Mucosa of descending colon (tissue), 3 donors: ENCODE data around the gene CDC42EP5. TPM values are rescaled to one million over a fixed set of nuclear protein-coding genes. Genes with fewer than 3 reads are reported as not detected.

ENCODE experiments used
- ATAC-seq: fragments of 200-7000 bp; cut with Tn5 transposase; one replicate; pipeline ENCODE4 v1.9.1; 2020; ENCODE audit warnings: mild to moderate bottlenecking, moderate library complexity
- DNase-seq, 3 donors: peaks; one replicate each; pipeline ENCODE4 v3.0.0-alpha.2; 2020
- H3K36me3 ChIP-seq: fragments of 200-600 bp; one replicate; pipeline ENCODE4 v1.8.0; 2021; ENCODE audit warnings: low read depth, mild to moderate bottlenecking
- H3K4me1 ChIP-seq: fragments of 200-600 bp; one replicate; pipeline ENCODE4 v1.8.0; 2021; ENCODE audit warnings: low read depth, mild to moderate bottlenecking
- H3K4me3 ChIP-seq: fragments of 200-600 bp; one replicate; pipeline ENCODE4 v1.8.0; 2021; ENCODE audit warnings: mild to moderate bottlenecking
- H3K9me3 ChIP-seq: fragments of 200-600 bp; one replicate; pipeline ENCODE4 v1.8.0; 2021; ENCODE audit warnings: mild to moderate bottlenecking
- CTCF ChIP-seq: fragments of 200-600 bp; IDR thresholded peaks from one replicate; pipeline ENCODE4 v1.8.0; 2022; ENCODE audit warnings: antibody characterized with exemption, mild to moderate bottlenecking
- intact Hi-C, 2 donors: fragments of 100-400 bp; cut with DNase I in 1 of 2; cut with micrococcal nuclease in 1 of 2; formaldehyde crosslinking; loops; one replicate each; pipeline versions ENCODE4 v1.11.0 to v1.11.1; 2022; cut with DNase I, micrococcal nuclease
- total RNA-seq, 3 donors: library from RNA; stranded (reverse); fragmentation: NEBNext Ultra II Directional in 2 of 3; extraction: Animal tissue kit (Norgen Biotek cat#: 25700) in 2 of 3; gene quantifications; one replicate each; pipeline versions ENCODE4 v1.2.1 to v1.2.4, GENCODE V29; 2021 to 2023
- donor health status: DM: no; HTN: no; CAD: no; lungs with moderate emphysema.
- donor health status: DM: no; HTN: no; CAD: no.
- donor health status: DM: no; HTN: yes; CAD: no.

CDC42EP5 gene
- total RNA-seq, 3 donors from 2014 or later: 130 to 446 (median 319) TPM

DNA sequence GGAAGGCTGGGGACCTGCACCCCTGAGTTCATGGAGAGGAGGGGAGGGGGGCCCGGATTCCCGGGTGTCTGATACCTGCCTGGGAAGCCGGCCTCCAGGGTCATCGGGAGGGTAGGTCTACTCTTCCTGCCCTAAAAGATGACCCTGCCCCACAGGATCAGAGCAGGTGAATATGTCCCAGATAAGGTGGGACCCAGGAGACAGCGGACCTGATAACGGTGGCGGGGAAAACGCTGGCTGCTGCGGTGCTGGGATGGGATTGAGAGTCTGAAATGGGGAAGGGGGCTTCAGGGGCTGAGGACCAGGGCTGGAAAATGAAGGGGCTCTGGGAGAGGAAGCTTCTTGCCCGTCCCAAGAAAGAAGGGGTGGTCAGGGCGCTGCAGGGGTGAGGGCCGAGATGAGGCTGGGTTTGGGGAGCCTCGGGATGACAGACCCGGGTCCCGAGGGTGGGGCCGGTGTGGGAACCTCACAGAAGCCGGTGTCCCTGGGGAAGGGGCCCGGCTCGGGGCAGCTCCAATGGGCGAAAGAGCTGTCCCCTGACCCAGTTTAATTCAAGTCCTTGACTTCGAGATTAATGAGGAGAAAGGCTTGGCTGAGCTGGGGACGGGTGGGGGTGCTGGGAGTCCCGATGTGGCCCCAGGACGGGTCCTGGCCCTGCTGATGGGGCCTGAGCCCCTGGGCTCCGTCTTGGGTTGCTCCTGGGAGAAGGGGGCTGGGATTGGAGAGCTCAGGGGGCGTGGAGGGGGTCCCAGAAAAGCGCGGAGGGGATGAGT lies 57.0 kb downstream of the CDC42EP5 start:
- TF ChIP-seq CTCF: no peak
- ATAC-seq (no peak), DNase-seq (no peak)
- no peaks in the 10 kb centered on the region for H3K36me3 ChIP-seq
- H3K9me3 ChIP-seq: no peaks in the 10 kb centered on the region
- no peaks in the 10 kb centered on the region for H3K4me1 ChIP-seq
- no peak overlapping the region for H3K4me3 ChIP-seq
- intact Hi-C loops: no loop called here

DNA sequence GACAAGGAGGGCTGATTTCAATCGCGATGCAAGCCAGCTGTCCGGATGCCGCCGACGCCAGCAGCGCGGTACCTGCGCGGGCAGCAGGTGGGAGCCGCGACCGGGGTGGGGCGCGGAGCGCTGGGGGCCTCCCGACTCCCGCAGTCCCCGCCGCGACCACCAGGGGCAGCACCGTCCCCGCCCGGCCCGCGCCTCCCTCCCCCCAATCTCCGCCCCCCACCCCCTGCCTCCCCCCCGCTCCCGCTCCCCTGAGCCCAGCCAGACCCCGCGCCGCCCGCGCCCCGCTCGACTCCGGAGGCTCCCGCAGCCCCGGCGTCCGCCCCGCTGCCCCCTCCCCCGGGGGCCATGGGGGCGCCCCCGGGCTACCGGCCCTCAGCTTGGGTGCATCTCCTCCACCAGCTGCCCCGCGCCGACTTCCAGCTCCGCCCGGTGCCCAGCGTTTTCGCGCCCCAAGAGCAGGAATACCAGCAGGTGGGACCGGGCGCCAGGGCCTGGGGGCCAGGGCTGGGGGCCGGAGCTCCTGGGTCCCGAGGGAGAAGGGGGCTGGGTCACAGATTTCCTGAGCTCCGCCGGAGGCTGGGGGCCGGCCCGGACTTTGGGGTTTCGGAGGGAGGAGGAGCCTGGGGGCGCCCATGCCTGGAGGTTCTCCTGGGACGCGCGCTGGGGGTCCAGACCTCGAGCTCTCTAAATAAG lies 57.7 kb downstream of the CDC42EP5 start, which contains the start of gene TTYH1:
Gene TTYH1, plus strand, starts transcription at position 257 of the 693 bp plus-strand sequence. Its CDS starts 89 bp downstream, at position 346.
- Histone ChIP-seq H3K9me3 (no peaks in the 10 kb centered on the region), H3K36me3 (no peaks in the 10 kb centered on the region), H3K4me3 (no peak within 1 kb of the TSS), H3K4me1 (no peaks in the 10 kb centered on the region)
- DNase-seq: no peak
- peak; percentile 32 for ATAC-seq
- TF ChIP-seq CTCF: no peak
- intact Hi-C loops: no loop called here

Other genes starting within 250 kb of the CDC42EP5 start
- 1 to 10 TPM in 2 of 3 donors, not detected in 1; 2.4 to 3.5 TPM for gene LILRA6, start 230.5 kb downstream of the CDC42EP5 start, total RNA-seq
- gene LILRB5, start 216.0 kb downstream of the CDC42EP5 start, total RNA-seq: 10 to 100 TPM in 2 of 3 donors, 1 to 10 TPM in 1; 5.4 to 17.5 (median 12.2) TPM
- 1 to 10 TPM; 1.2 to 9.6 (median 4.7) TPM for gene LILRB2, start 192.2 kb downstream of the CDC42EP5 start, total RNA-seq
- gene LILRA5, start 160.1 kb downstream of the CDC42EP5 start, total RNA-seq: 1 to 10 TPM in 2 of 3 donors, under 1 TPM in 1; 0.72 to 4.7 (median 1.8) TPM
- not detected for gene LILRA4, start 134.1 kb downstream of the CDC42EP5 start, total RNA-seq
- gene LAIR1, start 108.4 kb downstream of the CDC42EP5 start, total RNA-seq: 10 to 100 TPM in 2 of 3 donors, 1 to 10 TPM in 1; 5.4 to 26.7 (median 17.1) TPM
- 1 to 10 TPM in 2 of 3 donors, under 1 TPM in 1; 0.55 to 8.7 (median 1.3) TPM for gene TTYH1, start 57.8 kb downstream of the CDC42EP5 start, total RNA-seq
- 100 to 1,000 TPM; 157 to 214 (median 199) TPM for gene LENG8, start 24.1 kb downstream of the CDC42EP5 start, total RNA-seq
- 10 to 100 TPM in 2 of 3 donors, 1 to 10 TPM in 1; 9.2 to 21.6 (median 20.9) TPM for gene LENG9, start 9.5 kb downstream of the CDC42EP5 start, total RNA-seq
- not detected for gene LAIR2, start 29.5 kb upstream of the CDC42EP5 start, total RNA-seq
- gene LILRA2, start 100.5 kb upstream of the CDC42EP5 start, total RNA-seq: 1 to 10 TPM in 2 of 3 donors, under 1 TPM in 1; 0.20 to 4.9 (median 2.6) TPM
- gene LILRA1, start 120.3 kb upstream of the CDC42EP5 start, total RNA-seq: 1 to 10 TPM in 1 of 3 donors, under 1 TPM in 2; 0.49 to 2.4 (median 0.76) TPM
- gene LILRB1, start 157.2 kb upstream of the CDC42EP5 start, total RNA-seq: 10 to 100 TPM in 1 of 3 donors, 1 to 10 TPM in 2; 2.6 to 10.7 (median 4.9) TPM
- 1 to 10 TPM; 3.0 to 8.7 (median 6.4) TPM for gene LILRB4, start 189.7 kb upstream of the CDC42EP5 start, total RNA-seq